GM21786 (cell line): ENCODE results near the gene CLPTM1.
"Not testable (repeated sequence)": the region's sequence is repeated elsewhere in the genome, so short reads cannot be mapped to it uniquely, and the experiment has no call there.

Experiments used
- ATAC-seq: cut with Tn5 transposase; IDR thresholded peaks from one replicate; pipeline ENCODE4 v1.9.1; 2021; ENCODE audit not compliant: unreplicated experiment

CLPTM1 gene

GRCh38 chr19:44973982-44974735, 19.0 kb downstream of the CLPTM1 start:
- ATAC-seq: no peak

- ATAC-seq: no peak
Observed at GRCh38 chr19:44974857-44975256, 19.7 kb downstream of the CLPTM1 start.

GRCh38 chr19:44975444-44975843, 20.3 kb downstream of the CLPTM1 start:
- ATAC-seq: no peak

GRCh38 chr19:44984005-44984404, 28.8 kb downstream of the CLPTM1 start:
- ATAC-seq: no peak

GRCh38 chr19:44985445-44985844, 30.3 kb downstream of the CLPTM1 start:
- no peak for ATAC-seq

- no peak for ATAC-seq
Observed at GRCh38 chr19:44986389-44986788, 31.2 kb downstream of the CLPTM1 start.

- no peak for ATAC-seq
Observed at GRCh38 chr19:44987148-44987675, 32.0 kb downstream of the CLPTM1 start.

GRCh38 chr19:44988273-44988672, 33.1 kb downstream of the CLPTM1 start:
- ATAC-seq: no peak

- no peak for ATAC-seq
Observed at GRCh38 chr19:44988896-44989556, 33.8 kb downstream of the CLPTM1 start.

GRCh38 chr19:44990459-44990858, 35.3 kb downstream of the CLPTM1 start:
- no peak for ATAC-seq

- no peak for ATAC-seq
Observed at GRCh38 chr19:44990966-44991365, 35.8 kb downstream of the CLPTM1 start.

- no peak for ATAC-seq
Observed at GRCh38 chr19:44992336-44993163, 37.4 kb downstream of the CLPTM1 start.

GRCh38 chr19:44993526-44993925, 38.3 kb downstream of the CLPTM1 start:
- no peak for ATAC-seq

GRCh38 chr19:44993926-44994537, 38.9 kb downstream of the CLPTM1 start:
- ATAC-seq: no peak

GRCh38 chr19:44998025-44998424, 42.8 kb downstream of the CLPTM1 start:
- no peak for ATAC-seq

- not testable (repeated sequence) for ATAC-seq
Observed at GRCh38 chr19:44999131-44999925, 44.1 kb downstream of the CLPTM1 start.

- not testable (repeated sequence) for ATAC-seq
Observed at GRCh38 chr19:45000665-45001064, 45.5 kb downstream of the CLPTM1 start.

- ATAC-seq: peak; percentile 38
Observed at GRCh38 chr19:45001087-45001739, 46.0 kb downstream of the CLPTM1 start, which contains the start of gene RELB. TSS of gene RELB (plus strand) at chr19:45001464. CDS start at chr19:45001580, 116 bp downstream.

- ATAC-seq: no peak
Observed at GRCh38 chr19:45003485-45003884, 48.3 kb downstream of the CLPTM1 start.

GRCh38 chr19:45005787-45006186, 50.6 kb downstream of the CLPTM1 start:
- no peak for ATAC-seq
